Measurements from ENCODE around the gene STAT4.

STAT4 gene

GRCh38 chr2:191087311-191087710 is 63.5 kb downstream of the STAT4 start:
- TF ChIP-seq CTCF (IDR thresholded peaks at IDR 0.05; ENCODE audit: control insufficient read depth, insufficient read depth, low read depth, low read length, missing control alignments) = no peak
- H3K4me3 ChIP-seq (ENCODE audit: control insufficient read depth, low read depth, low read length) = no peak overlapping the region
- no peak for DNase-seq (ENCODE audit: low read depth)

- DNase-seq (ENCODE audit: low read depth) = no peak
- no peak for TF ChIP-seq CTCF (IDR thresholded peaks at IDR 0.05; ENCODE audit: control insufficient read depth, insufficient read depth, low read depth, low read length, missing control alignments)
Observed at GRCh38 chr2:191086706-191087105, 64.1 kb downstream of the STAT4 start.

GRCh38 chr2:191083540-191083939 is 67.3 kb downstream of the STAT4 start:
- no peak overlapping the region for H3K4me3 ChIP-seq (ENCODE audit: control insufficient read depth, low read depth, low read length)
- DNase-seq (ENCODE audit: low read depth) = no peak
- no peak for TF ChIP-seq CTCF (IDR thresholded peaks at IDR 0.05; ENCODE audit: control insufficient read depth, insufficient read depth, low read depth, low read length, missing control alignments)

More at GRCh38 chr2:191086706-191087105, 64.1 kb downstream of the STAT4 start:
- no peak overlapping the region for H3K4me3 ChIP-seq (ENCODE audit: control insufficient read depth, low read depth, low read length)

GRCh38 chr2:191082321-191082720 is 68.5 kb downstream of the STAT4 start:
- no peak overlapping the region for H3K4me3 ChIP-seq (ENCODE audit: control insufficient read depth, low read depth, low read length)
- no peak for DNase-seq (ENCODE audit: low read depth)
- no peak for TF ChIP-seq CTCF (IDR thresholded peaks at IDR 0.05; ENCODE audit: control insufficient read depth, insufficient read depth, low read depth, low read length, missing control alignments)

- DNase-seq (ENCODE audit: low read depth) = no peak
- TF ChIP-seq CTCF (IDR thresholded peaks at IDR 0.05; ENCODE audit: control insufficient read depth, insufficient read depth, low read depth, low read length, missing control alignments) = no peak
- H3K4me3 ChIP-seq (ENCODE audit: control insufficient read depth, low read depth, low read length) = no peak overlapping the region
Observed at GRCh38 chr2:191081411-191082155, 69.2 kb downstream of the STAT4 start.

GRCh38 chr2:191078165-191078867 is 72.5 kb downstream of the STAT4 start:
- DNase-seq (ENCODE audit: low read depth) = no peak
- no peak for TF ChIP-seq CTCF (IDR thresholded peaks at IDR 0.05; ENCODE audit: control insufficient read depth, insufficient read depth, low read depth, low read length, missing control alignments)
- no peak overlapping the region for H3K4me3 ChIP-seq (ENCODE audit: control insufficient read depth, low read depth, low read length)

All from AG09309 (cell line).